ENCODE data around the gene TAF11L9. TPM values are rescaled to one million over a fixed set of nuclear protein-coding genes. Genes with fewer than 3 reads are reported as not detected.
"Not testable (repeated sequence)": the region's sequence is repeated elsewhere in the genome, so short reads cannot be mapped to it uniquely, and the experiment has no call there.

The TAF11L9 gene
- not detected for total RNA-seq
- not detected for polyA plus RNA-seq
- long read RNA-seq, donor 1: 0 reads
- long read RNA-seq, donor 2: 0 reads
- long read RNA-seq, donor 3: 0 reads
- long read RNA-seq, donor 4: 0 reads

GRCh38 chr5:17594255-17594654 is at the start of gene TAF11L9:
TSS of gene TAF11L9 (minus strand) at chr5:17594394.
- intact Hi-C loops (cut with DNase I): not testable (repeated sequence)

GRCh38 chr5:17634160-17634559 is 40.0 kb upstream of the TAF11L9 start, which contains the start of gene TAF11L14:
TSS of gene TAF11L14 (plus strand) at chr5:17634460.
- H3K27ac ChIP-seq (ENCODE audit: low read length): no peak within 1 kb of the TSS
- intact Hi-C loops (cut with DNase I): no loop called here
- no peak within 1 kb of the TSS for H3K4me3 ChIP-seq (ENCODE audit: low read length)
- H3K4me1 ChIP-seq (ENCODE audit: control insufficient read depth, insufficient read depth, low read length): no peaks in the 10 kb centered on the region
- 83% methylated on average over 5 of the region's 5 CpGs for WGBS
- no peak for ATAC-seq
- H3K9me3 ChIP-seq (ENCODE audit: control insufficient read depth, low read length): peaks cover 3% of the 10 kb centered on the region
- no peak for DNase-seq
- no peaks in the 10 kb centered on the region for H3K27me3 ChIP-seq (ENCODE audit: control insufficient read depth, insufficient read depth)

More at GRCh38 chr5:17594255-17594654, at the start of gene TAF11L9:
- DNase-seq: peak in 1 of 3 donors; percentile 50
- not testable (repeated sequence) for ATAC-seq; H3K9me3 ChIP-seq (ENCODE audit: control insufficient read depth, low read length); H3K4me3 ChIP-seq (ENCODE audit: low read length); H3K27ac ChIP-seq (ENCODE audit: low read length); H3K27me3 ChIP-seq (ENCODE audit: control insufficient read depth, insufficient read depth); H3K4me1 ChIP-seq (ENCODE audit: control insufficient read depth, insufficient read depth, low read length)
- 95% methylated on average over 10 of the region's 15 CpGs for WGBS

- H3K27ac ChIP-seq (ENCODE audit: low read length); H3K27me3 ChIP-seq (ENCODE audit: control insufficient read depth, insufficient read depth); DNase-seq; ATAC-seq; H3K9me3 ChIP-seq (ENCODE audit: control insufficient read depth, low read length); intact Hi-C loops (cut with DNase I); H3K4me1 ChIP-seq (ENCODE audit: control insufficient read depth, insufficient read depth, low read length); H3K4me3 ChIP-seq (ENCODE audit: low read length): not testable (repeated sequence)
- 84% methylated on average over 8 of the region's 12 CpGs for WGBS
These were observed 37.6 kb upstream of the TAF11L9 start, which contains the start of gene TAF11L13 for GRCh38 chr5:17631788-17632187. TSS of gene TAF11L13 (plus strand) at chr5:17632088.

- ATAC-seq: no peak
- whole genome bisulfite sequencing: 81% methylated on average over 11 of the region's 11 CpGs
- no peaks in the 10 kb centered on the region for H3K9me3 ChIP-seq (ENCODE audit: control insufficient read depth, low read length)
- intact Hi-C loops (cut with DNase I): no loop called here
- no peaks in the 10 kb centered on the region for H3K27me3 ChIP-seq (ENCODE audit: control insufficient read depth, insufficient read depth)
- H3K27ac ChIP-seq (ENCODE audit: low read length): no peak overlapping the region
- no peak overlapping the region for H3K4me3 ChIP-seq (ENCODE audit: low read length)
- no peak for DNase-seq
- H3K4me1 ChIP-seq (ENCODE audit: control insufficient read depth, insufficient read depth, low read length): no peaks in the 10 kb centered on the region
These were observed 31.5 kb upstream of the TAF11L9 start for GRCh38 chr5:17625686-17626085.

GRCh38 chr5:17620627-17621026 is 26.4 kb upstream of the TAF11L9 start:
- intact Hi-C loops (cut with DNase I): no loop called here
- Histone ChIP-seq H3K27ac (ENCODE audit: low read length) (no peak overlapping the region), H3K4me3 (ENCODE audit: low read length) (no peak overlapping the region), H3K9me3 (ENCODE audit: control insufficient read depth, low read length) (no peaks in the 10 kb centered on the region), H3K27me3 (ENCODE audit: control insufficient read depth, insufficient read depth) (no peaks in the 10 kb centered on the region), H3K4me1 (ENCODE audit: control insufficient read depth, insufficient read depth, low read length) (no peaks in the 10 kb centered on the region)
- WGBS: 83% methylated on average over 17 of the region's 17 CpGs
- ATAC-seq: no peak
- DNase-seq: peak in 1 of 3 donors; percentile 38

- Histone ChIP-seq H3K27ac (ENCODE audit: low read length) (no peak overlapping the region), H3K4me3 (ENCODE audit: low read length) (no peak overlapping the region), H3K27me3 (ENCODE audit: control insufficient read depth, insufficient read depth) (no peaks in the 10 kb centered on the region), H3K9me3 (ENCODE audit: control insufficient read depth, low read length) (peaks cover 3% of the 10 kb centered on the region), H3K4me1 (ENCODE audit: control insufficient read depth, insufficient read depth, low read length) (no peaks in the 10 kb centered on the region)
- DNase-seq: no peak
- no peak for ATAC-seq
- intact Hi-C loops (cut with DNase I): no loop called here
- WGBS: 90% methylated on average over 3 of the region's 3 CpGs
These were observed 25.2 kb upstream of the TAF11L9 start for GRCh38 chr5:17619354-17619753.

GRCh38 chr5:17614872-17615605 is 20.8 kb upstream of the TAF11L9 start:
- ATAC-seq: no peak

GRCh38 chr5:17610092-17610491 is 15.9 kb upstream of the TAF11L9 start, which contains the start of gene TAF11L12:
TSS of gene TAF11L12 (plus strand) at chr5:17610392.
- ATAC-seq; H3K4me3 ChIP-seq (ENCODE audit: low read length); DNase-seq; H3K9me3 ChIP-seq (ENCODE audit: control insufficient read depth, low read length); H3K27me3 ChIP-seq (ENCODE audit: control insufficient read depth, insufficient read depth); intact Hi-C loops (cut with DNase I); H3K4me1 ChIP-seq (ENCODE audit: control insufficient read depth, insufficient read depth, low read length); H3K27ac ChIP-seq (ENCODE audit: low read length): not testable (repeated sequence)
- 43% methylated on average over 2 of the region's 2 CpGs for WGBS

More at GRCh38 chr5:17614872-17615605, 20.8 kb upstream of the TAF11L9 start:
- WGBS: 90% methylated on average over 17 of the region's 17 CpGs
- H3K27me3 ChIP-seq (ENCODE audit: control insufficient read depth, insufficient read depth): no peaks in the 10 kb centered on the region
- H3K9me3 ChIP-seq (ENCODE audit: control insufficient read depth, low read length): peaks cover 5% of the 10 kb centered on the region
- no peak overlapping the region for H3K27ac ChIP-seq (ENCODE audit: low read length)
- no peak for DNase-seq
- H3K4me1 ChIP-seq (ENCODE audit: control insufficient read depth, insufficient read depth, low read length): no peaks in the 10 kb centered on the region
- H3K4me3 ChIP-seq (ENCODE audit: low read length): no peak overlapping the region
- intact Hi-C loops (cut with DNase I): no loop called here

GRCh38 chr5:17607461-17607860 is 13.3 kb upstream of the TAF11L9 start:
- H3K27me3 ChIP-seq (ENCODE audit: control insufficient read depth, insufficient read depth); H3K4me1 ChIP-seq (ENCODE audit: control insufficient read depth, insufficient read depth, low read length); DNase-seq; H3K27ac ChIP-seq (ENCODE audit: low read length); ATAC-seq; H3K4me3 ChIP-seq (ENCODE audit: low read length); H3K9me3 ChIP-seq (ENCODE audit: control insufficient read depth, low read length); intact Hi-C loops (cut with DNase I): not testable (repeated sequence)
- 69% methylated on average over 4 of the region's 4 CpGs for WGBS

GRCh38 chr5:17604951-17605350 is 10.8 kb upstream of the TAF11L9 start:
- H3K27me3 ChIP-seq (ENCODE audit: control insufficient read depth, insufficient read depth): no peaks in the 10 kb centered on the region
- no peaks in the 10 kb centered on the region for H3K4me1 ChIP-seq (ENCODE audit: control insufficient read depth, insufficient read depth, low read length)
- WGBS: 92% methylated on average over 14 of the region's 14 CpGs
- peaks cover 2% of the 10 kb centered on the region for H3K9me3 ChIP-seq (ENCODE audit: control insufficient read depth, low read length)
- H3K4me3 ChIP-seq (ENCODE audit: low read length): no peak overlapping the region
- ATAC-seq (no peak), DNase-seq (no peak)
- H3K27ac ChIP-seq (ENCODE audit: low read length): no peak overlapping the region
- intact Hi-C loops (cut with DNase I): no loop called here

GRCh38 chr5:17603880-17604279 is 9.7 kb upstream of the TAF11L9 start, which contains the start of gene TAF11L11:
TSS of gene TAF11L11 (plus strand) at chr5:17604183.
- H3K27me3 ChIP-seq (ENCODE audit: control insufficient read depth, insufficient read depth); H3K9me3 ChIP-seq (ENCODE audit: control insufficient read depth, low read length); H3K4me3 ChIP-seq (ENCODE audit: low read length); H3K27ac ChIP-seq (ENCODE audit: low read length); DNase-seq; intact Hi-C loops (cut with DNase I); H3K4me1 ChIP-seq (ENCODE audit: control insufficient read depth, insufficient read depth, low read length); ATAC-seq: not testable (repeated sequence)
- WGBS: 64% methylated on average over 6 of the region's 6 CpGs
